PC-9 (cell line): ENCODE measurements around the gene WFIKKN2.

Experiments used
- EZH2 ChIP-seq: fragments of 200-600 bp; sonication (generic); IDR thresholded peaks from 2 replicates; pipeline ENCODE4 v1.8.0; 2017; ENCODE audit warnings: antibody characterized with exemption, low read depth
- TF ChIP-seq, protein P1 (sequence below): fragments of 200-600 bp; sonication (generic); conservative IDR thresholded peaks from 2 replicates; pipeline ENCODE4 v1.6.1; 2017; ENCODE audit warnings: mixed run types, antibody characterized with exemption, mild to moderate bottlenecking, moderate library complexity

DNA sequence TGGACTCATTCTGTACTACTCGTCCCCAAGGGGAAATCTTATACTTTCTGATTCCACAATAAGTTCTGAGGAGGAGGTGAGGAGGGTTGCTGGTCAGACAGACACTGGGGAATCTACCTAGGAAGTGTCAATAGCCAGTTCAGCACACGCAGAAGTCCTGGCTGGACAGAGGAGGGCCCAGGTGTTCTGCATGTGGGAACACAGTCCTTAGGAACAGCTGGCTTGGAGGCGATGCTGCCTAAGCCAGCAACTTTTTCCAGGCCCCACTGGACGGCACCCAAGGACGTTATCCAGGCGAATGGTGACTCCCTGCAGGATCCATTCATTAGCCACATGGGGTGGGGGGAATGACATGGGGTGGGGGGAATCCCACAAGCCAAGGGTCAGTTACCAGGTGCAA, 29.9 kb upstream of the WFIKKN2 start:
- TF ChIP-seq, protein P1, sequence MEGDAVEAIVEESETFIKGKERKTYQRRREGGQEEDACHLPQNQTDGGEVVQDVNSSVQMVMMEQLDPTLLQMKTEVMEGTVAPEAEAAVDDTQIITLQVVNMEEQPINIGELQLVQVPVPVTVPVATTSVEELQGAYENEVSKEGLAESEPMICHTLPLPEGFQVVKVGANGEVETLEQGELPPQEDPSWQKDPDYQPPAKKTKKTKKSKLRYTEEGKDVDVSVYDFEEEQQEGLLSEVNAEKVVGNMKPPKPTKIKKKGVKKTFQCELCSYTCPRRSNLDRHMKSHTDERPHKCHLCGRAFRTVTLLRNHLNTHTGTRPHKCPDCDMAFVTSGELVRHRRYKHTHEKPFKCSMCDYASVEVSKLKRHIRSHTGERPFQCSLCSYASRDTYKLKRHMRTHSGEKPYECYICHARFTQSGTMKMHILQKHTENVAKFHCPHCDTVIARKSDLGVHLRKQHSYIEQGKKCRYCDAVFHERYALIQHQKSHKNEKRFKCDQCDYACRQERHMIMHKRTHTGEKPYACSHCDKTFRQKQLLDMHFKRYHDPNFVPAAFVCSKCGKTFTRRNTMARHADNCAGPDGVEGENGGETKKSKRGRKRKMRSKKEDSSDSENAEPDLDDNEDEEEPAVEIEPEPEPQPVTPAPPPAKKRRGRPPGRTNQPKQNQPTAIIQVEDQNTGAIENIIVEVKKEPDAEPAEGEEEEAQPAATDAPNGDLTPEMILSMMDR: no peak
- TF ChIP-seq EZH2: no peak
